HCT116 (cell line): Measurements from ENCODE around the gene NACAD. TPM values are rescaled to one million over a fixed set of nuclear protein-coding genes. Genes with fewer than 3 reads are reported as not detected.

Experiments
- ATAC-seq: fragments of 200-7000 bp; cut with Tn5 transposase; 2 replicates; pipeline ENCODE4 v1.9.1; 2020; ENCODE audit warnings: mild to moderate bottlenecking, moderate library complexity
- BruUV-seq: library from RNA; stranded (reverse); fragments of 400-500 nt; replicated peaks from 2 replicates; lab custom pipeline; 2021; lab: Mats Ljungman, UMichigan
- CTCF ChIA-PET: fragments of 300-600 bp; sonication (Branson Sonifier 250); formaldehyde crosslinking; loops from one replicate; lab custom pipeline; 2021; ENCODE audit warnings: antibody characterized with exemption; lab: Charles Lee
- POLR2A ChIA-PET: fragments of 300-600, 350-600 bp; sonication (Branson Sonifier 250); formaldehyde crosslinking; loops from one replicate; lab custom pipeline; 2021; ENCODE audit warnings: antibody characterized with exemption; lab: Charles Lee
- RAD21 ChIA-PET, 2 experiments: fragments of 300-600 bp; sonication (Branson Sonifier 250); formaldehyde crosslinking; loops; one replicate each; lab custom pipeline; 2023; ENCODE audit warnings: low total read pairs in 2 of 2; ENCODE audit not compliant: uncharacterized antibody in 2 of 2, unreplicated experiment in 2 of 2, low non-redundant PET in 1 of 2; lab: Charles Lee
- DNase-seq: peaks from one replicate; pipeline ENCODE4 v3.0.0-alpha.2; 2010; ENCODE audit warnings: low read depth, low spot score
- H2AFZ ChIP-seq: fragments of 200-600 bp; shearing (Covaris generic), sonication (generic); 2 replicates; pipeline ENCODE4 v1.6.1; 2017; ENCODE audit warnings: low read depth, mixed run types, mixed read lengths, antibody characterized with exemption, low read length; ENCODE audit not compliant: poor library complexity, severe bottlenecking
- H3K27ac ChIP-seq: 2 replicates; pipeline ENCODE4 v1.5.1; 2012; ENCODE audit warnings: low read depth, low read length
- H3K27me3 ChIP-seq: fragments of 200-600 bp; sonication (generic); 2 replicates; pipeline ENCODE4 v1.6.1; 2016; ENCODE audit warnings: mixed run types, low read length, mixed read lengths; ENCODE audit not compliant: insufficient read depth
- H3K36me3 ChIP-seq, 2 experiments: fragments of 200-500 bp in 1 of 2; fragments of 200-600 bp in 1 of 2; sonication (Bioruptor generic) in 1 of 2; sonication (generic) in 1 of 2; 2 replicates each; pipeline versions ENCODE4 v1.5.1 to v1.6.1; 2014 to 2016; ENCODE audit warnings: low read length in 2 of 2, inconsistent platforms in 1 of 2, mixed read lengths in 1 of 2, mixed run types in 1 of 2; ENCODE audit not compliant: insufficient read depth in 2 of 2, control insufficient read depth in 1 of 2
- H3K4me1 ChIP-seq, 2 experiments: fragments of 200-600 bp in 1 of 2; sonication (generic) in 1 of 2; 2 replicates each; pipeline versions ENCODE4 v1.5.1 to v1.6.1; 2012 to 2017; ENCODE audit warnings: low read length in 2 of 2, inconsistent platforms in 1 of 2, mild to moderate bottlenecking in 1 of 2, mixed read lengths in 1 of 2, mixed run types in 1 of 2, moderate library complexity in 1 of 2; ENCODE audit not compliant: insufficient read depth in 2 of 2, control insufficient read depth in 1 of 2
- H3K4me2 ChIP-seq: fragments of 200-600 bp; sonication (generic); 2 replicates; pipeline ENCODE4 v1.6.1; 2017; ENCODE audit warnings: mixed run types, low read length, mixed read lengths
- H3K4me3 ChIP-seq, 2 experiments: fragments of 200-600 bp in 1 of 2; sonication (generic) in 1 of 2; replicated peaks in 1 of 2; 2 replicates each; pipeline ENCODE4 v1.5.1; 2011 to 2016; ENCODE audit warnings: low read length in 2 of 2, control low read depth in 1 of 2, low read depth in 1 of 2, mild to moderate bottlenecking in 1 of 2, mixed read lengths in 1 of 2, mixed run types in 1 of 2
- H3K79me2 ChIP-seq: fragments of 200-600 bp; sonication (generic); 2 replicates; pipeline ENCODE4 v1.6.1; 2017; ENCODE audit warnings: mild to moderate bottlenecking, mixed run types, low read length, moderate library complexity, mixed read lengths; ENCODE audit not compliant: insufficient read depth
- H3K9ac ChIP-seq: fragments of 200-600 bp; sonication (generic); 2 replicates; pipeline ENCODE4 v1.6.1; 2016; ENCODE audit warnings: low read length, mixed read lengths
- H3K9me2 ChIP-seq: fragments of 200-600 bp; sonication (generic), shearing (Covaris generic); 2 replicates; pipeline ENCODE4 v1.6.1; 2017; ENCODE audit warnings: mixed run types, mild to moderate bottlenecking, moderate library complexity; ENCODE audit not compliant: insufficient read depth
- H3K9me3 ChIP-seq, 2 experiments: fragments of 200-500 bp in 1 of 2; fragments of 200-600 bp in 1 of 2; sonication (Bioruptor generic) in 1 of 2; sonication (generic) in 1 of 2; 2 replicates each; pipeline ENCODE4 v1.6.1; 2014 to 2017; ENCODE audit warnings: low read length in 2 of 2, mixed read lengths in 2 of 2, inconsistent platforms in 1 of 2, low read depth in 1 of 2, mild to moderate bottlenecking in 1 of 2, mixed run types in 1 of 2, moderate library complexity in 1 of 2; ENCODE audit not compliant: control insufficient read depth in 1 of 2, insufficient read depth in 1 of 2
- H4K20me1 ChIP-seq: fragments of 200-600 bp; sonication (generic), shearing (Covaris generic); 2 replicates; pipeline ENCODE4 v1.6.1; 2017; ENCODE audit warnings: mixed run types, mild to moderate bottlenecking, moderate library complexity; ENCODE audit not compliant: insufficient read depth
- CBX3 ChIP-seq: IDR thresholded peaks from 2 replicates; pipeline ENCODE4 v1.6.1; 2012; ENCODE audit warnings: low read depth
- CEBPB ChIP-seq: IDR thresholded peaks from 2 replicates; pipeline ENCODE4 v1.6.1; 2012; ENCODE audit warnings: low read depth
- CTCF ChIP-seq, 3 experiments: fragments of 200-600 bp in 1 of 3; sonication (generic) in 1 of 3; IDR thresholded peaks in 2 of 3; conservative IDR thresholded peaks in 1 of 3; 2 replicates each; pipeline ENCODE4 v1.5.1; 2012 to 2017; ENCODE audit warnings: low read depth in 2 of 3, low read length in 2 of 3, antibody characterized with exemption in 1 of 3, borderline replicate concordance in 1 of 3, control low read depth in 1 of 3, mild to moderate bottlenecking in 1 of 3, mixed read lengths in 1 of 3, mixed run types in 1 of 3, moderate library complexity in 1 of 3; ENCODE audit not compliant: insufficient read depth in 1 of 3
- EZH2phosphoT487 ChIP-seq: fragments of 200-600 bp; IDR thresholded peaks from 2 replicates; pipeline ENCODE4 v1.6.1; 2018; ENCODE audit warnings: antibody characterized with exemption, borderline replicate concordance
- FOSL1 ChIP-seq: IDR thresholded peaks from 2 replicates; pipeline ENCODE4 v1.6.1; 2012; ENCODE audit warnings: low read depth
- JUND ChIP-seq: IDR thresholded peaks from 2 replicates; pipeline ENCODE4 v1.6.1; 2012
- POLR2AphosphoS5 ChIP-seq: IDR thresholded peaks from 2 replicates; pipeline ENCODE4 v1.6.1; 2011; ENCODE audit warnings: mild to moderate bottlenecking, low read depth, low read length, moderate library complexity
- RAD21 ChIP-seq: IDR thresholded peaks from 2 replicates; pipeline ENCODE4 v1.6.1; 2012; ENCODE audit warnings: low read depth, mild to moderate bottlenecking
- SIN3A ChIP-seq: IDR thresholded peaks from 2 replicates; pipeline ENCODE4 v1.6.1; 2012; ENCODE audit warnings: low read depth
- SRF ChIP-seq: IDR thresholded peaks from 2 replicates; pipeline ENCODE4 v1.6.1; 2012; ENCODE audit warnings: low read depth
- TCF7L2 ChIP-seq: IDR thresholded peaks from 2 replicates; pipeline ENCODE4 v1.7.0; 2011; ENCODE audit warnings: borderline replicate concordance, inconsistent platforms; ENCODE audit not compliant: insufficient read depth, insufficient read length; ENCODE audit errors: extremely low read depth
- YY1 ChIP-seq: IDR thresholded peaks from 2 replicates; pipeline ENCODE4 v1.6.1; 2011; ENCODE audit warnings: low read length, low read depth, moderate library complexity, mild to moderate bottlenecking; ENCODE audit not compliant: insufficient replicate concordance; ENCODE audit errors: extremely low read depth
- ZFX ChIP-seq: fragments of 450-650 bp; IDR thresholded peaks from 2 replicates; pipeline ENCODE4 v1.6.1; 2017
- ZNF274 ChIP-seq: fragments of 200-500 bp; sonication (Bioruptor generic); IDR thresholded peaks from 2 replicates; pipeline ENCODE4 v1.6.1; 2014; ENCODE audit warnings: mild to moderate bottlenecking, low read depth, low read length, inconsistent platforms
- intact Hi-C: fragments of 100-400 bp; cut with micrococcal nuclease; formaldehyde crosslinking; loops from 2 replicates; pipeline ENCODE4 v1.10.0; 2022
- total RNA-seq: library from RNA; stranded (reverse); gene quantifications from one replicate; pipeline ENCODE4 v1.2.1, GENCODE V29; 2021; ENCODE audit not compliant: unreplicated experiment
- TF ChIP-seq, protein P1 (sequence below): IDR thresholded peaks from 2 replicates; pipeline ENCODE4 v1.6.1; 2012
- TF ChIP-seq, protein P2 (sequence below): IDR thresholded peaks from 2 replicates; pipeline ENCODE4 v1.6.1; 2012
- TF ChIP-seq, protein P3 (sequence below): IDR thresholded peaks from 2 replicates; pipeline ENCODE4 v1.6.1; 2012; ENCODE audit warnings: low read depth

NACAD gene
- total RNA-seq, 1 experiment from 2014 or later = 0.05 TPM

DNA sequence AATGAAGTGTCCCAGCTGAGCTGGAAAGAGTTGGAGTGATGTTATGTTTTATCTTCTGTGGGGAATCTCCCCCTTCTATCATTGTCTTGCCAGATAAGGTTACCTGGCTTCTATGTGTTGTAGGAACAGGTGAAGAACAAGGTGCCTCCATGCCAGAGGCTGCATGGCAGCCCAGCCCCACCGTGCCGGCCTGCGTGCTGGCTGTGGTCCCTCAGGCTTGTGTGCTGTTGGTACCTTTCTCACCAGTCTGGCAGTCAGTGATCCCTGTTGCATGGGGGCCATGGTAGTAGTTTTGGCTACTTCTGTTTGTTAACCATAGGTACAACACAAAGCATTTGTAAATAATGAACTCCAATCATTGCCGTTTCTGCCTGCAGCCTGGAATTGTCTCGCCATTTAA lies 50.9 kb downstream of the NACAD start:
- H3K9me2 ChIP-seq = no peaks in the 10 kb centered on the region
- no peak overlapping the region for H3K27ac ChIP-seq
- ATAC-seq (no peak), DNase-seq (no peak)
- intact Hi-C loops = no loop called here
- H3K4me2 ChIP-seq = no peak overlapping the region
- H3K9me3 ChIP-seq = no peaks in the 10 kb centered on the region
- ChIA-PET POLR2A (no interaction called here), CTCF (no interaction called here), RAD21 (no interaction called here)
- no peaks in the 10 kb centered on the region for H3K27me3 ChIP-seq
- 0 out of 2 replicates have a peak, but pooled peaks cover 7% of the 10 kb centered on the region for H3K79me2 ChIP-seq
- no peak overlapping the region for H3K4me3 ChIP-seq
- H4K20me1 ChIP-seq = no peaks in the 10 kb centered on the region
- TF ChIP-seq SRF (no peak), POLR2AphosphoS5 (no peak), CTCF (IDR thresholded peaks at IDR 0.05 in 2 of 3, conservative IDR thresholded peaks at IDR 0.05 in 1 of 3; ENCODE audit: borderline replicate concordance in 1 of 3, insufficient read depth in 1 of 3, low read depth in 2 of 3, low read length in 2 of 3) (no peak)
- TF ChIP-seq, protein P1, sequence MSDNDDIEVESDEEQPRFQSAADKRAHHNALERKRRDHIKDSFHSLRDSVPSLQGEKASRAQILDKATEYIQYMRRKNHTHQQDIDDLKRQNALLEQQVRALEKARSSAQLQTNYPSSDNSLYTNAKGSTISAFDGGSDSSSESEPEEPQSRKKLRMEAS = no peak
- TF ChIP-seq, protein P2, sequence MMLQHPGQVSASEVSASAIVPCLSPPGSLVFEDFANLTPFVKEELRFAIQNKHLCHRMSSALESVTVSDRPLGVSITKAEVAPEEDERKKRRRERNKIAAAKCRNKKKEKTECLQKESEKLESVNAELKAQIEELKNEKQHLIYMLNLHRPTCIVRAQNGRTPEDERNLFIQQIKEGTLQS = no peak
- H3K36me3 ChIP-seq = no peaks in the 10 kb centered on the region; a peak in 2 of 4 replicates
- H3K4me1 ChIP-seq = no peaks in the 10 kb centered on the region; a peak in 2 of 4 replicates
- no TSS peak for BruUV-seq
- H3K9ac ChIP-seq = no peak overlapping the region
- H2AFZ ChIP-seq = no peak overlapping the region

DNA sequence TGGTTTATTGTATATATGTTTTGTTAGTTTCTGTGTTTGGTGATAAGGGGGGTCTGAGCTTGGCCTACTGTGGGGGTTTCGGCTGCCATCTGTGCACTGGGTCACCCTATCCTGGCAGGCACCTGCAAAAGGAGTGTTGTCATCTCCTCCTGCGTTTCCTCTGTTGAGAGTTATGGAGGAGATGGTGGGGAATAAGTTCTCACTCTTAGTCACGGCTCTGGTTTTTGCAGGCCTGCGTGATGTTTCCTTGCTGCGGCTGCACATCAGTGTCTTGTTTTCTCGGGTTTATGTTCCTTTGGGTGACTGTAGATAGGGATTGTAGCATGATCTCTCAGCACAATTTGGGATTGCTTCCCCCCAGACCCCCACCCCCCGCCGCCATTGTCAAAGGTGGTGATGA lies 52.0 kb downstream of the NACAD start:
- CTCF ChIA-PET = no interaction called here
- no TSS peak for BruUV-seq
- no peak overlapping the region for H3K9ac ChIP-seq
- no peak overlapping the region for H2AFZ ChIP-seq
- POLR2A ChIA-PET = no interaction called here
- no peak overlapping the region for H3K4me3 ChIP-seq
- no peaks in the 10 kb centered on the region for H3K36me3 ChIP-seq
- intact Hi-C loops = no loop called here
- no peaks in the 10 kb centered on the region; a peak in 2 of 4 replicates for H3K4me1 ChIP-seq
- H3K27ac ChIP-seq = no peak overlapping the region
- no peaks in the 10 kb centered on the region for H3K9me2 ChIP-seq
- no peak for ATAC-seq
- no peaks in the 10 kb centered on the region for H4K20me1 ChIP-seq
- no peak overlapping the region for H3K4me2 ChIP-seq
- no peaks in the 10 kb centered on the region for H3K9me3 ChIP-seq
- 0 out of 2 replicates have a peak, but pooled peaks cover 7% of the 10 kb centered on the region for H3K79me2 ChIP-seq
- H3K27me3 ChIP-seq = no peaks in the 10 kb centered on the region
- DNase-seq = no peak
- RAD21 ChIA-PET = no interaction called here
- no peak for TF ChIP-seq EZH2phosphoT487
- TF ChIP-seq CEBPB = no peak
- no peak for TF ChIP-seq TCF7L2
- TF ChIP-seq ZNF274 = no peak
- TF ChIP-seq YY1 = no peak
- TF ChIP-seq CBX3 = no peak
- TF ChIP-seq SRF = no peak
- TF ChIP-seq FOSL1 = no peak
- no peak for TF ChIP-seq ZFX
- TF ChIP-seq, protein P3, sequence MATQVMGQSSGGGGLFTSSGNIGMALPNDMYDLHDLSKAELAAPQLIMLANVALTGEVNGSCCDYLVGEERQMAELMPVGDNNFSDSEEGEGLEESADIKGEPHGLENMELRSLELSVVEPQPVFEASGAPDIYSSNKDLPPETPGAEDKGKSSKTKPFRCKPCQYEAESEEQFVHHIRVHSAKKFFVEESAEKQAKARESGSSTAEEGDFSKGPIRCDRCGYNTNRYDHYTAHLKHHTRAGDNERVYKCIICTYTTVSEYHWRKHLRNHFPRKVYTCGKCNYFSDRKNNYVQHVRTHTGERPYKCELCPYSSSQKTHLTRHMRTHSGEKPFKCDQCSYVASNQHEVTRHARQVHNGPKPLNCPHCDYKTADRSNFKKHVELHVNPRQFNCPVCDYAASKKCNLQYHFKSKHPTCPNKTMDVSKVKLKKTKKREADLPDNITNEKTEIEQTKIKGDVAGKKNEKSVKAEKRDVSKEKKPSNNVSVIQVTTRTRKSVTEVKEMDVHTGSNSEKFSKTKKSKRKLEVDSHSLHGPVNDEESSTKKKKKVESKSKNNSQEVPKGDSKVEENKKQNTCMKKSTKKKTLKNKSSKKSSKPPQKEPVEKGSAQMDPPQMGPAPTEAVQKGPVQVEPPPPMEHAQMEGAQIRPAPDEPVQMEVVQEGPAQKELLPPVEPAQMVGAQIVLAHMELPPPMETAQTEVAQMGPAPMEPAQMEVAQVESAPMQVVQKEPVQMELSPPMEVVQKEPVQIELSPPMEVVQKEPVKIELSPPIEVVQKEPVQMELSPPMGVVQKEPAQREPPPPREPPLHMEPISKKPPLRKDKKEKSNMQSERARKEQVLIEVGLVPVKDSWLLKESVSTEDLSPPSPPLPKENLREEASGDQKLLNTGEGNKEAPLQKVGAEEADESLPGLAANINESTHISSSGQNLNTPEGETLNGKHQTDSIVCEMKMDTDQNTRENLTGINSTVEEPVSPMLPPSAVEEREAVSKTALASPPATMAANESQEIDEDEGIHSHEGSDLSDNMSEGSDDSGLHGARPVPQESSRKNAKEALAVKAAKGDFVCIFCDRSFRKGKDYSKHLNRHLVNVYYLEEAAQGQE = no peak
- no peak for TF ChIP-seq SIN3A
- TF ChIP-seq RAD21 = no peak
- no peak for TF ChIP-seq JUND
